HepG2 (cell line): ENCODE results near the gene SLC43A1. TPM values are rescaled to one million over a fixed set of nuclear protein-coding genes. Genes with fewer than 3 reads are reported as not detected.

Source experiments
- ADNP ChIP-seq: sonication (generic); formaldehyde crosslinking; IDR thresholded peaks from 2 replicates; pipeline ENCODE4 v1.4.0; 2020; ENCODE audit warnings: missing genetic modification reagents
- FOXP1 ChIP-seq, 2 experiments: fragments of 450-650 bp in 1 of 2; IDR thresholded peaks; 2 replicates each; pipeline ENCODE4 v1.6.1; 2017 to 2018; ENCODE audit warnings: antibody characterized with exemption in 1 of 2
- HMG20B ChIP-seq: conservative IDR thresholded peaks from 2 replicates; pipeline ENCODE4 v1.6.1; 2016; ENCODE audit warnings: missing genetic modification reagents, missing compliant biosample characterization
- HNRNPL ChIP-seq: fragments of 200-400 bp; formaldehyde crosslinking; IDR thresholded peaks from 2 replicates; pipeline ENCODE4 v1.6.1; 2017; ENCODE audit warnings: mild to moderate bottlenecking, low read depth, low read length
- JUND ChIP-seq: sonication (generic); formaldehyde crosslinking; IDR thresholded peaks from 2 replicates; pipeline ENCODE4 v1.8.0; 2022; ENCODE audit warnings: mild to moderate bottlenecking, missing genetic modification reagents
- NCOR1 ChIP-seq: fragments of 200-600 bp; sonication (generic); IDR thresholded peaks from 2 replicates; pipeline ENCODE4 v1.7.0; 2017; ENCODE audit warnings: antibody characterized with exemption, low read length, borderline replicate concordance
- POLR2G ChIP-seq: fragments of 200-400 bp; formaldehyde crosslinking; IDR thresholded peaks from 2 replicates; pipeline ENCODE4 v1.6.1; 2018; ENCODE audit warnings: mild to moderate bottlenecking, low read depth, low read length, moderate library complexity
- RXRB ChIP-seq: IDR thresholded peaks from 2 replicates; pipeline ENCODE4 v1.6.1; 2016; ENCODE audit warnings: borderline replicate concordance, missing genetic modification reagents, missing compliant biosample characterization
- STAT5B ChIP-seq: sonication (generic); formaldehyde crosslinking; IDR thresholded peaks from 2 replicates; pipeline ENCODE4 v1.4.0; 2020; ENCODE audit warnings: missing genetic modification reagents
- TBL1XR1 ChIP-seq: fragments of 150-350 bp; IDR thresholded peaks from 2 replicates; pipeline ENCODE4 v1.6.1; 2014; ENCODE audit warnings: borderline replicate concordance, low read length; ENCODE audit not compliant: partially characterized antibody
- ZNF263 ChIP-seq: sonication (generic); formaldehyde crosslinking; IDR thresholded peaks from 2 replicates; pipeline ENCODE4 v1.4.0; 2020; ENCODE audit warnings: missing genetic modification reagents
- ZNF605 ChIP-seq: sonication (generic); formaldehyde crosslinking; IDR thresholded peaks from 2 replicates; pipeline ENCODE4 v1.8.0; 2022; ENCODE audit warnings: mild to moderate bottlenecking, missing genetic modification reagents
- ZNF607 ChIP-seq: sonication (generic); formaldehyde crosslinking; IDR thresholded peaks from 2 replicates; pipeline ENCODE4 v1.5.1; 2020; ENCODE audit warnings: missing genetic modification reagents, mild to moderate bottlenecking, borderline replicate concordance
- ZNF670 ChIP-seq: sonication (generic); formaldehyde crosslinking; IDR thresholded peaks from 2 replicates; pipeline ENCODE4 v1.8.0; 2022; ENCODE audit warnings: mild to moderate bottlenecking, missing genetic modification reagents, borderline replicate concordance
- polyA plus RNA-seq, 8 experiments: library from polyadenylated mRNA; depleted of rRNA in 3 of 8; stranded (reverse) in 7 of 8; unstranded in 1 of 8; fragments of >200 nt; fragmentation: Illumina TruSeq in 4 of 8; extraction: Trizol in 4 of 8; gene quantifications; 2 replicates each; pipeline versions ENCODE4 v1.2.1 to v1.2.3, GENCODE V29; 2011 to 2016; ENCODE audit warnings: low read depth in 4 of 8, missing spikeins in 1 of 8, mixed read lengths in 1 of 8; ENCODE audit not compliant: insufficient read depth in 1 of 8
- total RNA-seq, 5 experiments: library from RNA; depleted of rRNA; stranded (reverse); fragments of >200 nt; fragmentation: Illumina TruSeq; extraction: Trizol; gene quantifications; 2 replicates each; pipeline ENCODE4 v1.2.3, GENCODE V29; 2016; ENCODE audit warnings: low read depth in 1 of 5
- TF ChIP-seq, protein P1 (sequence below): sonication (generic); formaldehyde crosslinking; IDR thresholded peaks from 2 replicates; pipeline ENCODE4 v1.8.0; 2022; ENCODE audit warnings: missing genetic modification reagents, mild to moderate bottlenecking, inconsistent platforms, borderline replicate concordance
- TF ChIP-seq, protein P2 (sequence below): sonication (generic); formaldehyde crosslinking; IDR thresholded peaks from 2 replicates; pipeline ENCODE4 v1.5.1; 2020; ENCODE audit warnings: mild to moderate bottlenecking, missing genetic modification reagents, moderate library complexity
- TF ChIP-seq, protein P3 (sequence below): sonication (generic); formaldehyde crosslinking; IDR thresholded peaks from 2 replicates; pipeline ENCODE4 v1.5.0; 2020; ENCODE audit warnings: mild to moderate bottlenecking, low read depth, missing genetic modification reagents, borderline replicate concordance
- TF ChIP-seq, protein P4 (sequence below): IDR thresholded peaks from 2 replicates; pipeline ENCODE4 v1.6.1; 2012; ENCODE audit warnings: inconsistent platforms
- TF ChIP-seq, protein P5 (sequence below), 2 experiments: IDR thresholded peaks; 2 replicates each; pipeline ENCODE4 v1.6.1; 2011 to 2012; ENCODE audit warnings: low read length in 2 of 2, borderline replicate concordance in 1 of 2, low read depth in 1 of 2, mild to moderate bottlenecking in 1 of 2, moderate library complexity in 1 of 2

The SLC43A1 gene
- total and polyA plus RNA-seq, 2 of the 13 experiments (the other 11 are each of a cell fraction or from before 2014, with no cell fraction given), result 72.3 to 87.6 TPM

DNA sequence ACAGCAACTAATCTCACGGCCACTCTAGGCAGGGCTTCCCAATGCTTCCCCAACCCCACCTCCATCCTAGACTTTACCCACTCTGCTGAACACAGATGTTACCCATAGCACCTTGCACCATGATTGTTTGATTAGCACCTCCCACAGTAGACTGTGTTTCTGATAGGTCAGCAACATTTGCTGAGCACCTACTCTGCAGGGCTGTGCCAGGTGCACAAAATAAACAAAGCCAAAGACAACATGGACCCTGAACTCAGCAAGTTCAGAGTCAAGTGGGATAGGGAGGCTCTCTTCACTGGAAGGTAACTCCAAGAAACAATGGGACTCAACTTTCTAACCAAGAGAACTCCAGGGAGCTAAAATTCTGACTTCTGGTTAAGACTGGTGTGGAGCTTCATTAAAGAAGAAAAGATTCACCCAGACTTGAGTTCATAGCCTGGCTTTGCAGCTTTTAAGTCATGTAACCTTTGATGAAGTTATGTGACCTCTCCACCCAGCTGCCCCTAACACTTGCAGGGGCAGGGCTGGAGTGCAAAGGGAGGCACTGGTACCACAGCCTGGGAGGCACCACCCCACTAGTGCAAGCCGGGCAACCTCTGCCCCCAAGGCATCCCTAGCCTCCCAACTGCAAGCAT is 61.8 kb downstream of the SLC43A1 start (continued):
- TF ChIP-seq POLR2G, result peak; percentile 58
- no peak for TF ChIP-seq ADNP (CRISPR knock-in tag)
- TF ChIP-seq ZNF607 (CRISPR knock-in tag), result 0 out of 2 replicates have a peak, but pooled peaks have one; percentile 46
- peak; percentile 79 for TF ChIP-seq FOXP1 (IDR thresholded peaks at IDR 0.05)
- TF ChIP-seq FOXP1 (CRISPR knock-in tag; IDR thresholded peaks at IDR 0.05), result peak; percentile 92
- TF ChIP-seq TBL1XR1, result peak; percentile 90
- peak; percentile 72; the same call in 1 of the 2 replicates for TF ChIP-seq HNRNPL
- TF ChIP-seq STAT5B (CRISPR knock-in tag), result 0 out of 2 replicates have a peak, but pooled peaks have one; percentile 10
- TF ChIP-seq, protein P1, sequence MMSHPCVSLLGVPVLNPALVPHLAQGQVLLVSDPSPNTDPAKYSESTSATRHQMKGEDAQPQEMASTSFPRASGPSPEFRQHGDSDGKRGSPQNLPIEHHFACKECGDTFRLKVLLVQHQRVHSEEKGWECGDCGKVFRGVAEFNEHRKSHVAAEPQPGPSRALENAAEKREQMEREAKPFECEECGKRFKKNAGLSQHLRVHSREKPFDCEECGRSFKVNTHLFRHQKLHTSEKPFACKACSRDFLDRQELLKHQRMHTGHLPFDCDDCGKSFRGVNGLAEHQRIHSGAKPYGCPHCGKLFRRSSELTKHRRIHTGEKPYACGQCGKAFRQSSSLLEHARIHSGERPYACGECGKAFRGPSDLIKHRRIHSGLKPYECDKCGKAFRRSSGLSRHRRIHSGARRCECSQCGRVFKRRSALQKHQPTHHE (CRISPR knock-in tag), result no peak
- peak; percentile 61; the same call in 1 of the 2 replicates for TF ChIP-seq ZNF670 (CRISPR knock-in tag)
- TF ChIP-seq, protein P2, sequence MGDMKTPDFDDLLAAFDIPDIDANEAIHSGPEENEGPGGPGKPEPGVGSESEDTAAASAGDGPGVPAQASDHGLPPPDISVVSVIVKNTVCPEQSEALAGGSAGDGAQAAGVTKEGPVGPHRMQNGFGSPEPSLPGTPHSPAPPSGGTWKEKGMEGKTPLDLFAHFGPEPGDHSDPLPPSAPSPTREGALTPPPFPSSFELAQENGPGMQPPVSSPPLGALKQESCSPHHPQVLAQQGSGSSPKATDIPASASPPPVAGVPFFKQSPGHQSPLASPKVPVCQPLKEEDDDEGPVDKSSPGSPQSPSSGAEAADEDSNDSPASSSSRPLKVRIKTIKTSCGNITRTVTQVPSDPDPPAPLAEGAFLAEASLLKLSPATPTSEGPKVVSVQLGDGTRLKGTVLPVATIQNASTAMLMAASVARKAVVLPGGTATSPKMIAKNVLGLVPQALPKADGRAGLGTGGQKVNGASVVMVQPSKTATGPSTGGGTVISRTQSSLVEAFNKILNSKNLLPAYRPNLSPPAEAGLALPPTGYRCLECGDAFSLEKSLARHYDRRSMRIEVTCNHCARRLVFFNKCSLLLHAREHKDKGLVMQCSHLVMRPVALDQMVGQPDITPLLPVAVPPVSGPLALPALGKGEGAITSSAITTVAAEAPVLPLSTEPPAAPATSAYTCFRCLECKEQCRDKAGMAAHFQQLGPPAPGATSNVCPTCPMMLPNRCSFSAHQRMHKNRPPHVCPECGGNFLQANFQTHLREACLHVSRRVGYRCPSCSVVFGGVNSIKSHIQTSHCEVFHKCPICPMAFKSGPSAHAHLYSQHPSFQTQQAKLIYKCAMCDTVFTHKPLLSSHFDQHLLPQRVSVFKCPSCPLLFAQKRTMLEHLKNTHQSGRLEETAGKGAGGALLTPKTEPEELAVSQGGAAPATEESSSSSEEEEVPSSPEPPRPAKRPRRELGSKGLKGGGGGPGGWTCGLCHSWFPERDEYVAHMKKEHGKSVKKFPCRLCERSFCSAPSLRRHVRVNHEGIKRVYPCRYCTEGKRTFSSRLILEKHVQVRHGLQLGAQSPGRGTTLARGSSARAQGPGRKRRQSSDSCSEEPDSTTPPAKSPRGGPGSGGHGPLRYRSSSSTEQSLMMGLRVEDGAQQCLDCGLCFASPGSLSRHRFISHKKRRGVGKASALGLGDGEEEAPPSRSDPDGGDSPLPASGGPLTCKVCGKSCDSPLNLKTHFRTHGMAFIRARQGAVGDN, result peak; percentile 58
- peak; percentile 90 for TF ChIP-seq RXRB (CRISPR knock-in tag)
- TF ChIP-seq JUND (CRISPR knock-in tag), result 0 out of 2 replicates have a peak, but pooled peaks have one; percentile 24
- no peak; the same call in 1 of the 2 replicates for TF ChIP-seq ZNF605 (CRISPR knock-in tag)
- TF ChIP-seq, protein P3, sequence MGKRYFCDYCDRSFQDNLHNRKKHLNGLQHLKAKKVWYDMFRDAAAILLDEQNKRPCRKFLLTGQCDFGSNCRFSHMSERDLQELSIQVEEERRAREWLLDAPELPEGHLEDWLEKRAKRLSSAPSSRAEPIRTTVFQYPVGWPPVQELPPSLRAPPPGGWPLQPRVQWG (CRISPR knock-in tag), result no peak
- peak; percentile 96; the same call in 1 of the 2 replicates for TF ChIP-seq NCOR1
- TF ChIP-seq ZNF263, result peak; percentile 78
- TF ChIP-seq, protein P4, sequence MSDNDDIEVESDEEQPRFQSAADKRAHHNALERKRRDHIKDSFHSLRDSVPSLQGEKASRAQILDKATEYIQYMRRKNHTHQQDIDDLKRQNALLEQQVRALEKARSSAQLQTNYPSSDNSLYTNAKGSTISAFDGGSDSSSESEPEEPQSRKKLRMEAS, result peak; percentile 74
- peak; percentile 63; the same call in 1 of the 2 replicates for TF ChIP-seq HMG20B (CRISPR knock-in tag)
- TF ChIP-seq, protein P5, sequence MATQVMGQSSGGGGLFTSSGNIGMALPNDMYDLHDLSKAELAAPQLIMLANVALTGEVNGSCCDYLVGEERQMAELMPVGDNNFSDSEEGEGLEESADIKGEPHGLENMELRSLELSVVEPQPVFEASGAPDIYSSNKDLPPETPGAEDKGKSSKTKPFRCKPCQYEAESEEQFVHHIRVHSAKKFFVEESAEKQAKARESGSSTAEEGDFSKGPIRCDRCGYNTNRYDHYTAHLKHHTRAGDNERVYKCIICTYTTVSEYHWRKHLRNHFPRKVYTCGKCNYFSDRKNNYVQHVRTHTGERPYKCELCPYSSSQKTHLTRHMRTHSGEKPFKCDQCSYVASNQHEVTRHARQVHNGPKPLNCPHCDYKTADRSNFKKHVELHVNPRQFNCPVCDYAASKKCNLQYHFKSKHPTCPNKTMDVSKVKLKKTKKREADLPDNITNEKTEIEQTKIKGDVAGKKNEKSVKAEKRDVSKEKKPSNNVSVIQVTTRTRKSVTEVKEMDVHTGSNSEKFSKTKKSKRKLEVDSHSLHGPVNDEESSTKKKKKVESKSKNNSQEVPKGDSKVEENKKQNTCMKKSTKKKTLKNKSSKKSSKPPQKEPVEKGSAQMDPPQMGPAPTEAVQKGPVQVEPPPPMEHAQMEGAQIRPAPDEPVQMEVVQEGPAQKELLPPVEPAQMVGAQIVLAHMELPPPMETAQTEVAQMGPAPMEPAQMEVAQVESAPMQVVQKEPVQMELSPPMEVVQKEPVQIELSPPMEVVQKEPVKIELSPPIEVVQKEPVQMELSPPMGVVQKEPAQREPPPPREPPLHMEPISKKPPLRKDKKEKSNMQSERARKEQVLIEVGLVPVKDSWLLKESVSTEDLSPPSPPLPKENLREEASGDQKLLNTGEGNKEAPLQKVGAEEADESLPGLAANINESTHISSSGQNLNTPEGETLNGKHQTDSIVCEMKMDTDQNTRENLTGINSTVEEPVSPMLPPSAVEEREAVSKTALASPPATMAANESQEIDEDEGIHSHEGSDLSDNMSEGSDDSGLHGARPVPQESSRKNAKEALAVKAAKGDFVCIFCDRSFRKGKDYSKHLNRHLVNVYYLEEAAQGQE (IDR thresholded peaks at IDR 0.05; ENCODE audit: borderline replicate concordance in 1 of 2, low read depth in 1 of 2, low read length in 2 of 2), result peak in 1 of 2 experiments; percentile 61; a peak in 1 of 4 replicates
